Dermis lymphatic vessel endothelial cell (primary cell): ENCODE measurements around the gene IBA57. TPM values are rescaled to one million over a fixed set of nuclear protein-coding genes. Genes with fewer than 3 reads are reported as not detected.

ENCODE experiments used
- total RNA-seq: library from RNA; depleted of rRNA; stranded (reverse); fragments of >200 nt; gene quantifications from 2 replicates; pipeline ENCODE4 v1.2.1, GENCODE V29; 2014

The IBA57 gene
- 6.5 and 8.3 TPM in 2 replicates for total RNA-seq

DNA sequence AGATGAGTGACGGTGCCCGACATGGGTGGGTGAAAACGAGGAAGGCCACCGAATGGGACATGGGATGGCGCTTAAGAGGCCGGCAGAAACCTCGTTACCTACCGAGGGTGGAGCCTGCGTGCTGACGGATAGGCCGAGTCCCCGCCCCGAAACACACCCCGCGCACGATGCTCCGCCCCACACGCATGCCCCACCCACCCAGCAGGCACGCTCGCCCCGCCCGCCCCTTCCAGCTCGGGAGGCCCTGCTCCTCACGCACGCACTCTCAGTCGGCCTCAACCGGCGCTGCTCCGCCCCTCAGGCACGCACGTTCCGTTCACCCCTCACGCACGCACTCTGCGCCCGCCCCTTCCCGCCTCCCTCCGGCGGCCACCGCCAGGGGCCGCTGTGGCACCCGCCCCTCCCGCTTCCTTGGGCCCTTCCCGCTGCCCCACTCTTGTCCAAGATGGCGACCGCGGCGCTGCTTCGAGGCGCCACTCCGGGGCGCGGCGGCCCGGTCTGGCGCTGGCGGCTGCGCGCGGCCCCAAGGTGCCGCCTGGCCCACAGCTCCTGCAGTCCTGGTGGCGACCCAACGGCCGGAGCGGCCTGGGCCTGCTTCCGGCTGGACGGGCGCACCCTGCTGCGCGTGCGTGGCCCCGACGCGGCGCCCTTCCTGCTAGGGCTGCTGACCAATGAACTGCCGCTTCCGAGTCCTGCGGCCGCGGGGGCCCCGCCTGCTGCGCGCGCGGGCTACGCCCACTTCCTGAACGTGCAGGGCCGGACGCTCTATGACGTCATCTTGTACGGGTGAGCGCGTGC lies at the start of gene IBA57:
Gene IBA57, plus strand, starts transcription at position 433 of the 798 bp plus-strand sequence. Its CDS starts 13 bp downstream, at position 446.

DNA sequence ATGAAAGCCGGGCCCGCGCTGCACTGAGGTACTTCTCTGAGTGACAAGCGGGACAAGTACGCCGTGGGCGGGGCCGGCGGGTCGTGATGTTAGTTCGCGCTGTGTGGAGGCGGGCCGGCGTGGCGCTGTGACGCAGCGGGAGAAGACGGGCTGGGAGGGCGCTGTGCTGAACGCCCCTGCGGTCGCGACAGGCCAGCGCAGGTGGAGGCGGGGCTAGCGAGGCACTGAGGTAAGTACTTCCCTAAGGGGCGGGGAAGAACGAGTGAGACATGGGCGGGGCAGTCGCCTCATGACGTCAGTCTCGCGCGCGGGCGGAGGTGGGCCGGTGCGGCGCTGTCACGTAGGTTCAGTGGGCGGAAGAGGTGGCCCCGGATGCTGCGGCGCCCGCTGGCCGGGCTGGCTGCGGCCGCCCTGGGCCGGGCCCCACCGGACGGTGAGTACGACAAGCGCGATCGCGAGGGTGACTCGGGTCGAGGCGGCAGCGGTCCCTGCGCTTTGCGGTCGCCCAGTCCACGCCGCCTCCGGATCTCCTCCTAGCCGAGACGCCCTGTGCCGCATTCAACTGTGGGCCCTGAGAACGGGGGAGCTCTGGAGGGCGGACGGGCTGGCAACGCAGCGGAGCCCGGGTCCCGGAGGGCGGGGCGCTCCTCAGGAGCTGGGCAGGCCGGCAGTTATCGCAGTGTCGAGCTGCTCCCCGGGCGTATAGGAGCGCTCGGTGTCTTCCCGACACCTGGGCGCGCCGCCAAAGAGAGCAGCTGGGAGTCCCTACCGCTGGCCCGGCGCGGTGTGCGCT lies 25.5 kb upstream of the IBA57 start, which contains the start of gene GUK1:
Gene GUK1, plus strand, starts transcription at position 349 of the 793 bp plus-strand sequence. Its CDS starts 24 bp downstream, at position 373.

DNA sequence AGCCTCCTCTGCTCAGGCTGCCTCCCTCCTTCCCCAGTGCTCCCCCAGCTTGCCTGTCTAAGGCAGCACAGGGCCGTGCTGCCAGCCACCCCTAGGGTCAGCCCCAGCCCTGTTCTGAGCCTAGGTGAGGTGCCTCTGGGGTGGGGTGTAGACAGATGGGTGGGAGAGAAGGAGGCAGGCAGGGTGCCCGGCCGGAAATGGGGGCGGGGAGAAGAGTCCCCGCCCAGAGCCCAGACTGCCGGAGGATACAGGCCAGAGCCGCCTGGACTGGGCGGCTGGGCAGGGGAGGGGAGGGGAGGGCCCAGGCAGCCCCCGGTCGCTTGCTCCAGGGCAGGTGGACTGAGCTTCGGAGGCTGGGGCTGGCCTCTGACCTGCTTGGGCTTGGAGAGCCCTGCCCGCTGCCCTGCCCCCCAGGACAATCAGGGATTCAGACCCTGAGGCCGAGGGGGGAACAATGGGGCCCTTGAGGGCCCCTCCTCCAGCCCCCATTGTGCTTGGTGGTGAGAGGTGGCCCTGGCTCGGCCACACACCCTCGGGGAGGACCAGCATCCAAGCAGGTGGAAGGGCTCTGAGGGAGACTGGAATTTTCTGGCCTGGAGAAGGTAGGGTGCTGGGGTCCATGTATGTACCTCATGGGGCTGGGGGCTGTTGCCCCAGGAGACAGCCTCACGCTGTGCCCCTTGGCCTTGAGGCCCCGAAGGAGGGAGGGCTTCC lies 16.0 kb upstream of the IBA57 start, which contains the start of gene GJC2:
Gene GJC2, plus strand, starts transcription at position 525 of the 714 bp plus-strand sequence. CDS start 7,829 bp downstream, outside the sequence.

DNA sequence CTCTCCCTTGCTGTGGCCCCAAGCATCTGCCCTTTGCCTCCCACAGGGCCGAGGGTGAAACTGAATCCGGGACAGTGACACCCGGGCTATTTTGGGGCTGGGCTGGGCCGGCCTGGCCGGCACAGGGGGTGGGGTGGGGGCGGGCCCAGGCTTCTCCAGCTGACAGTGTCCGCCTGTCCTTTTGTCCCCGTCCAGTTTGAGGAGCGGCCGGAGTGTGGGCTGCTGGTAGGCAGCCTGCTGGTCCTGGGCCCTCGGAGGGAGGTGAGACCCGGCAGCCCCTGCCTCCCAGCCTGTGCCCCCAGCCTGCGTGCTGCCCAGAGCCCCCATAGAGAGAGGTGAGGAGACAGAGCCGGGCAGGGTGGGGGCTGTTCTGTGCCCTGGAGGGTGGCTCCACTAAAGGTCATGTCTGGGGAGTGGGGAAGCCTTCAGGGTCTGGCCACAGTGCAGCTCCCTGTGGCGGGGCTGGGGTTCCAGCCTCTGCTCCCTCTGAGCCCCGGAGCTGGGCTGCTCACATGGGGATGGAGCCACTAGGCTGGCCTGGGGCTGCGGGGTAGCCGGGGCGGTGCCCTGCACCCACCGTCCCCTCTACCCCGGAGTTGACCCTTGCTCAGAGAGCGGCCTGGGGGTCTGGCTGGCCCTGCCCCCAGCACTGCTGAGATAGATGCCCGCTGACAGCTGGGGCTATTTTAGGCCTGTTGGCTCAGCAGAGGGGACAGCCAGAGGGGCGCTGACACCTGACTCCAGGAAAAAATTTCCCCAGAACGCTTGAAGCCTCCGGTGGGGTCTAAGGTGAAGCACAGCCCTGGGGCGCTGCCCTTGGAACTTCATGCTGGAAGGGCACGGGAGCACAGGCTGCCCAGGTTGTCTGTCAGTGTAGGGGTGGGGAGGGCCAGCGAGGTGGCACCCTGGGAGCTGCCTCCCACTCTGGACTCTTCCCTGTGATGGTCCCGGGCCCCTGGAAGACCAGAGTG lies 42.5 kb downstream of the IBA57 start, which contains the start of gene OBSCN:
Gene OBSCN, plus strand, starts transcription at position 194 of the 971 bp plus-strand sequence. CDS start 3,740 bp downstream, outside the sequence.

Other genes starting within 250 kb of the IBA57 start
- 0.26 and 0.33 TPM in 2 replicates for gene WNT9A, start 217.9 kb upstream of the IBA57 start, total RNA-seq
- gene WNT3A, start 158.8 kb upstream of the IBA57 start, total RNA-seq, result not detected in 2 replicates
- gene ARF1, start 83.1 kb upstream of the IBA57 start, total RNA-seq, result 214 and 245 TPM in 2 replicates
- 5.2 and 7.4 TPM in 2 replicates for gene C1orf35, start 62.5 kb upstream of the IBA57 start, total RNA-seq
- 29.2 and 32.7 TPM in 2 replicates for gene MRPL55, start 56.5 kb upstream of the IBA57 start, total RNA-seq
- 604 and 675 TPM in 2 replicates for gene GUK1, start 25.5 kb upstream of the IBA57 start, total RNA-seq
- gene GJC2, start 15.9 kb upstream of the IBA57 start, total RNA-seq, result 6.5 and 14.3 TPM in 2 replicates
- gene OBSCN, start 42.2 kb downstream of the IBA57 start, total RNA-seq, result 4.1 and 8.9 TPM in 2 replicates
- 10.5 and 14.0 TPM in 2 replicates for gene TRIM11, start 241.0 kb downstream of the IBA57 start, total RNA-seq